OCI-LY7 (cell line): Measurements from ENCODE around the gene RACGAP1. TPM values are rescaled to one million over a fixed set of nuclear protein-coding genes. Genes with fewer than 3 reads are reported as not detected.

Source experiments
- BruUV-seq: library from RNA; stranded (reverse); fragments of 400-500 nt; replicated peaks from 2 replicates; lab custom pipeline; 2021; lab: Mats Ljungman, UMichigan
- CTCF ChIA-PET: fragments of 300-600 bp; sonication (Branson Sonifier 250); formaldehyde crosslinking; loops from one replicate; lab custom pipeline; 2022; ENCODE audit warnings: antibody characterized with exemption; ENCODE audit not compliant: unreplicated experiment; lab: Charles Lee
- POLR2A ChIA-PET: fragments of 300-600 bp; sonication (Branson Sonifier 250); formaldehyde crosslinking; loops from one replicate; lab custom pipeline; 2022; ENCODE audit warnings: antibody characterized with exemption; lab: Charles Lee
- DNase-seq: peaks from one replicate; pipeline ENCODE4 v3.0.0-alpha.2; 2015; ENCODE audit warnings: low spot score
- H2AFZ ChIP-seq: fragments of 200-600 bp; sonication (generic), shearing (Covaris generic); 2 replicates; pipeline ENCODE4 v1.6.1; 2014; ENCODE audit warnings: mild to moderate bottlenecking, antibody characterized with exemption, low read length, moderate library complexity
- H3K27ac ChIP-seq: fragments of 200-600 bp; sonication (generic); 2 replicates; pipeline ENCODE4 v1.5.1; 2014; ENCODE audit warnings: mixed run types, low read depth, mild to moderate bottlenecking, moderate library complexity, low read length, inconsistent platforms; ENCODE audit not compliant: poor library complexity, severe bottlenecking
- H3K36me3 ChIP-seq: fragments of 200-600 bp; sonication (generic); 2 replicates; pipeline ENCODE4 v1.6.1; 2014; ENCODE audit warnings: mild to moderate bottlenecking, antibody characterized with exemption, low read length, moderate library complexity, mixed read lengths; ENCODE audit not compliant: insufficient read depth
- H3K4me1 ChIP-seq: fragments of 200-600 bp; sonication (generic); 2 replicates; pipeline ENCODE4 v1.5.1; 2014; ENCODE audit warnings: mild to moderate bottlenecking, low read length; ENCODE audit not compliant: insufficient read depth, poor library complexity, severe bottlenecking
- H3K4me2 ChIP-seq: fragments of 200-600 bp; sonication (generic); 2 replicates; pipeline ENCODE4 v1.6.1; 2014; ENCODE audit warnings: mild to moderate bottlenecking, low read length
- H3K4me3 ChIP-seq: fragments of 200-600 bp; sonication (generic); 2 replicates; pipeline ENCODE4 v1.5.1; 2014; ENCODE audit warnings: mild to moderate bottlenecking, low read depth, low read length; ENCODE audit not compliant: poor library complexity, severe bottlenecking
- H3K79me2 ChIP-seq: fragments of 200-600 bp; sonication (generic); 2 replicates; pipeline ENCODE4 v1.6.1; 2016; ENCODE audit warnings: low read depth, mild to moderate bottlenecking, low read length, moderate library complexity, mixed read lengths; ENCODE audit not compliant: insufficient read depth
- H3K9me2 ChIP-seq: fragments of 200-600 bp; sonication (generic); 2 replicates; pipeline ENCODE4 v1.6.1; 2016; ENCODE audit warnings: mild to moderate bottlenecking, low read length, mixed read lengths; ENCODE audit not compliant: insufficient read depth
- H3K9me3 ChIP-seq: fragments of 200-600 bp; sonication (generic); 2 replicates; pipeline ENCODE4 v1.6.1; 2014; ENCODE audit warnings: mild to moderate bottlenecking, mixed run types, low read length, mixed read lengths
- H4K20me1 ChIP-seq: fragments of 200-600 bp; sonication (generic); 2 replicates; pipeline ENCODE4 v1.6.1; 2014; ENCODE audit warnings: mild to moderate bottlenecking, antibody characterized with exemption, low read length, moderate library complexity, mixed read lengths; ENCODE audit not compliant: insufficient read depth
- CTCF ChIP-seq: fragments of 200-600 bp; sonication (generic); conservative IDR thresholded peaks from 2 replicates; pipeline ENCODE4 v1.5.1; 2014; ENCODE audit warnings: mild to moderate bottlenecking, antibody characterized with exemption, low read length, moderate library complexity, mixed read lengths
- EZH2phosphoT487 ChIP-seq: fragments of 200-600 bp; sonication (generic); IDR thresholded peaks from 2 replicates; pipeline ENCODE4 v1.6.1; 2018; ENCODE audit warnings: low read depth, borderline replicate concordance, mild to moderate bottlenecking, mixed run types, antibody characterized with exemption, low read length, moderate library complexity, mixed read lengths
- intact Hi-C: fragments of 100-400 bp; cut with micrococcal nuclease; formaldehyde crosslinking; loops from one replicate; pipeline ENCODE4 v1.10.0; 2022; ENCODE audit not compliant: unreplicated experiment
- total RNA-seq, 2 experiments: library from RNA; depleted of rRNA in 1 of 2; stranded (reverse); fragments of >200 nt in 1 of 2; shearing (Covaris generic) in 1 of 2; gene quantifications; 2 replicates each; pipeline ENCODE4 v1.2.3, GENCODE V29; 2014 to 2022

Gene RACGAP1
- total RNA-seq, 2 experiments from 2014 or later, result 69.6 to 104 TPM

- H3K36me3 ChIP-seq, result peaks cover 91% of the 10 kb centered on the region
- CTCF ChIA-PET, result interaction anchor here (1.3 kb wide), 1 partner anchor 13 kb away, joined by 3 read pairs; no protein-coding TSS in a partner anchor
- H4K20me1 ChIP-seq, result peaks cover 10% of the 10 kb centered on the region; the same call in 1 of the 2 replicates
- TF ChIP-seq EZH2phosphoT487 (no peak), CTCF (no peak)
- H3K4me1 ChIP-seq, result peaks cover 40% of the 10 kb centered on the region
- intact Hi-C loops, result no loop called here
- no peaks in the 10 kb centered on the region for H3K9me3 ChIP-seq
- peak overlapping the region; percentile 83 for H3K27ac ChIP-seq
- H3K79me2 ChIP-seq, result peaks cover 46% of the 10 kb centered on the region; the same call in 1 of the 2 replicates
- POLR2A ChIA-PET, result interaction anchor here (1.1 to 3.2 kb wide), 3 partner anchors 9 to 20 kb away, joined by 3 to 29 read pairs (median 7); partner anchors contain the start of gene RACGAP1
- H2AFZ ChIP-seq, result no peak overlapping the region
- H3K4me2 ChIP-seq, result no peak overlapping the region
- no peak for DNase-seq
- no TSS peak for BruUV-seq
- H3K4me3 ChIP-seq, result no peak overlapping the region
- H3K9me2 ChIP-seq, result no peaks in the 10 kb centered on the region
Measured at GRCh38 chr12:50005175-50005574, 20.1 kb downstream of the RACGAP1 start.

GRCh38 chr12:50004696-50005095 lies 20.6 kb downstream of the RACGAP1 start:
- CTCF ChIA-PET, result interaction anchor here (1.3 kb wide), 1 partner anchor 13 kb away, joined by 3 read pairs; no protein-coding TSS in a partner anchor

More at GRCh38 chr12:50004696-50005095, 20.6 kb downstream of the RACGAP1 start:
- Histone ChIP-seq H3K4me1 (peaks cover 40% of the 10 kb centered on the region), H3K36me3 (peaks cover 91% of the 10 kb centered on the region), H3K9me2 (no peaks in the 10 kb centered on the region), H2AFZ (no peak overlapping the region), H3K27ac (peak overlapping the region; percentile 2), H3K4me3 (no peak overlapping the region), H3K9me3 (no peaks in the 10 kb centered on the region), H3K4me2 (no peak overlapping the region), H3K79me2 (peaks cover 41% of the 10 kb centered on the region; the same call in 1 of the 2 replicates), H4K20me1 (peaks cover 10% of the 10 kb centered on the region; the same call in 1 of the 2 replicates)
- TF ChIP-seq EZH2phosphoT487 (no peak), CTCF (no peak)
- no TSS peak for BruUV-seq
- POLR2A ChIA-PET, result interaction anchor here (1.4 kb wide), 1 partner anchor 9 kb away, joined by 4 read pairs; no protein-coding TSS in a partner anchor
- intact Hi-C loops, result no loop called here
- DNase-seq, result no peak
